Stimulated activated CD4-positive, alpha-beta T cell treated with anti-CD3 and anti-CD28 coated beads, TNF-alpha, amount 100 ng/mL, for 1 hour (primary cell): ENCODE data around the gene FRS3.

Experiments
- DNase-seq, 3 donors: peaks; one replicate each; pipeline ENCODE4 v3.0.0-alpha.2; 2020; ENCODE audit warnings: low read depth in 3 of 3, low spot score in 1 of 3

The FRS3 gene

GRCh38 chr6:41744236-41744787 is 35.4 kb downstream of the FRS3 start:
- no peak for DNase-seq

- DNase-seq, result no peak
These were observed 36.1 kb downstream of the FRS3 start for GRCh38 chr6:41743406-41744235.

GRCh38 chr6:41741625-41742490 is 37.8 kb downstream of the FRS3 start:
- no peak for DNase-seq

GRCh38 chr6:41740366-41741162 is 39.1 kb downstream of the FRS3 start:
- DNase-seq, result no peak

GRCh38 chr6:41739041-41739440 is 40.7 kb downstream of the FRS3 start:
- DNase-seq, result no peak

- no peak for DNase-seq
These were observed 42.0 kb downstream of the FRS3 start for GRCh38 chr6:41737591-41738130.

- no peak for DNase-seq
These were observed 42.7 kb downstream of the FRS3 start for GRCh38 chr6:41736800-41737555.

- no peak for DNase-seq
These were observed 43.4 kb downstream of the FRS3 start for GRCh38 chr6:41736186-41736733.

GRCh38 chr6:41735427-41736185 is 44.1 kb downstream of the FRS3 start, which contains the start of gene TFEB:
Gene TFEB, minus strand, starts transcription at chr6:41735608. Its CDS starts 44,395 bp downstream, at chr6:41691213.
- DNase-seq, result peak; percentile 77 to 95 (median 89)

- DNase-seq, result peak; percentile 37 to 56 (median 42)
These were observed 44.9 kb downstream of the FRS3 start for GRCh38 chr6:41734666-41735426.

GRCh38 chr6:41733707-41734665 is 45.7 kb downstream of the FRS3 start:
- peak in 2 of 3 donors; percentile 38 to 45 for DNase-seq

- no peak for DNase-seq
These were observed 46.4 kb downstream of the FRS3 start for GRCh38 chr6:41733360-41733706.

- DNase-seq, result peak in 2 of 3 donors; percentile 31 to 39
These were observed 46.9 kb downstream of the FRS3 start for GRCh38 chr6:41732591-41733359.

- DNase-seq, result no peak
These were observed 47.6 kb downstream of the FRS3 start for GRCh38 chr6:41732149-41732548.

- DNase-seq, result no peak
These were observed 48.1 kb downstream of the FRS3 start for GRCh38 chr6:41731561-41732086.
